Prostate gland (tissue), 2 donors: ENCODE results near the gene LIN28B. TPM values are rescaled to one million over a fixed set of nuclear protein-coding genes. Genes with fewer than 3 reads are reported as not detected.

Experiments used
- DNase-seq: peaks from one replicate; pipeline ENCODE4 v3.0.0-alpha.2; 2019; ENCODE audit warnings: low spot score
- H3K27ac ChIP-seq, 2 donors: fragments of 200-600 bp; sonication (generic); 2 replicates each; pipeline ENCODE4 v1.5.1; 2017 to 2019
- H3K27me3 ChIP-seq: fragments of 200-600 bp; sonication (generic); replicated peaks from 2 replicates; pipeline ENCODE4 v1.5.1; 2019; ENCODE audit not compliant: insufficient read depth
- H3K36me3 ChIP-seq, 2 donors: fragments of 200-600 bp; sonication (generic); 1 replicate in 1 of 2; 2 replicates in 1 of 2; pipeline versions ENCODE4 v1.5.1 to v1.8.1; 2017 to 2019
- H3K4me1 ChIP-seq: fragments of 200-600 bp; sonication (generic); replicated peaks from 2 replicates; pipeline ENCODE4 v1.5.1; 2019
- H3K4me3 ChIP-seq, 2 donors: fragments of 200-600 bp; sonication (generic); 2 replicates each; pipeline ENCODE4 v1.5.1; 2017 to 2019
- H3K9me3 ChIP-seq: fragments of 200-600 bp; sonication (generic); 2 replicates; pipeline ENCODE4 v1.5.1; 2017
- POLR2A ChIP-seq: fragments of 450-650 bp; IDR thresholded peaks from one replicate; pipeline ENCODE4 v1.6.1; 2016; ENCODE audit warnings: antibody characterized with exemption, mild to moderate bottlenecking
- POLR2AphosphoS5 ChIP-seq: sonication (generic); formaldehyde crosslinking; IDR thresholded peaks from one replicate; pipeline ENCODE4 v1.6.1; 2017; ENCODE audit warnings: antibody characterized with exemption
- WGBS: methylation state at CpG from one replicate; pipeline ENCODE4 v1.1.5; 2018; 5-methylcytosine and 5-hydroxymethylcytosine counted together
- intact Hi-C: fragments of 100-400 bp; cut with DNase I; formaldehyde crosslinking; loops from one replicate; pipeline ENCODE4 v1.14.2; 2022
- total RNA-seq, 2 donors: library from RNA; depleted of rRNA; stranded (reverse); fragments of >200 nt; gene quantifications; one replicate each; pipeline ENCODE4 v1.1.0, GENCODE V29; 2016
- TF ChIP-seq, protein P1 (sequence below), 4 experiments: fragments of 200-600 bp in 2 of 4; fragments of 450-650 bp in 2 of 4; sonication (generic) in 2 of 4; IDR thresholded peaks; 1 replicate in 3 of 4; 2 replicates in 1 of 4; pipeline ENCODE4 v1.5.1; 2016 to 2019; ENCODE audit warnings: antibody characterized with exemption in 4 of 4, mild to moderate bottlenecking in 2 of 4, moderate library complexity in 2 of 4

The LIN28B gene
- total RNA-seq, 2 donors from 2014 or later: 2.6 TPM; not detected in 1

DNA sequence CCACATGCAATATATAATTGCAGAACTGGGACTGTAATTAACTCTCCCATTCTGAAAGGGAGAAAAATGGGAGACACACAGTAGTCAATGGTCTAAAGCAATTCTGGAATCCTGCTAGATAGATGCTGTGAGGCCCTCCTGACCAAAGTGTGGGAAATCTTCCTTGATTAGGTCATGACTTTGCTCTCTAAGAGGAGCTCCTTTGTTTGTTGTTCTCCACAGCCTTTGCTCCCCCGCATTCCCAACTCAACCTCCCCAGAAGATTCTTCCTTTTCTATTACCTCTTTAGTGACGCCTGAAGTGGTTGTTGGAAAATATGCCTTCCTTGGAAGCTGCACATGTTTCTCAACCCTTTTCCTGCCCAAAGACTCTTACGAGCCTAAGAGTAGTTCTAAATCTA lies 28.8 kb upstream of the LIN28B start:
- H3K27me3 ChIP-seq: no peaks in the 10 kb centered on the region
- H3K9me3 ChIP-seq: no peaks in the 10 kb centered on the region
- H3K36me3 ChIP-seq: no peaks in the 10 kb centered on the region
- TF ChIP-seq POLR2AphosphoS5: no peak
- no peak for TF ChIP-seq POLR2A
- TF ChIP-seq, protein P1, sequence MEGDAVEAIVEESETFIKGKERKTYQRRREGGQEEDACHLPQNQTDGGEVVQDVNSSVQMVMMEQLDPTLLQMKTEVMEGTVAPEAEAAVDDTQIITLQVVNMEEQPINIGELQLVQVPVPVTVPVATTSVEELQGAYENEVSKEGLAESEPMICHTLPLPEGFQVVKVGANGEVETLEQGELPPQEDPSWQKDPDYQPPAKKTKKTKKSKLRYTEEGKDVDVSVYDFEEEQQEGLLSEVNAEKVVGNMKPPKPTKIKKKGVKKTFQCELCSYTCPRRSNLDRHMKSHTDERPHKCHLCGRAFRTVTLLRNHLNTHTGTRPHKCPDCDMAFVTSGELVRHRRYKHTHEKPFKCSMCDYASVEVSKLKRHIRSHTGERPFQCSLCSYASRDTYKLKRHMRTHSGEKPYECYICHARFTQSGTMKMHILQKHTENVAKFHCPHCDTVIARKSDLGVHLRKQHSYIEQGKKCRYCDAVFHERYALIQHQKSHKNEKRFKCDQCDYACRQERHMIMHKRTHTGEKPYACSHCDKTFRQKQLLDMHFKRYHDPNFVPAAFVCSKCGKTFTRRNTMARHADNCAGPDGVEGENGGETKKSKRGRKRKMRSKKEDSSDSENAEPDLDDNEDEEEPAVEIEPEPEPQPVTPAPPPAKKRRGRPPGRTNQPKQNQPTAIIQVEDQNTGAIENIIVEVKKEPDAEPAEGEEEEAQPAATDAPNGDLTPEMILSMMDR (IDR thresholded peaks at IDR 0.05): no peak
- intact Hi-C loops: no loop called here
- H3K4me3 ChIP-seq: no peak overlapping the region
- WGBS: 78% methylated on average over 3 of the region's 3 CpGs
- no peak for DNase-seq
- no peaks in the 10 kb centered on the region for H3K4me1 ChIP-seq
- H3K27ac ChIP-seq: no peak overlapping the region

- H3K9me3 ChIP-seq: no peaks in the 10 kb centered on the region
- H3K27ac ChIP-seq: no peak overlapping the region
- no peaks in the 10 kb centered on the region for H3K27me3 ChIP-seq
- WGBS: 96% methylated on average over 5 of the region's 5 CpGs
- TF ChIP-seq POLR2A (no peak), POLR2AphosphoS5 (no peak)
- TF ChIP-seq, protein P1 (IDR thresholded peaks at IDR 0.05): no peak
- intact Hi-C loops: no loop called here
- H3K36me3 ChIP-seq: no peaks in the 10 kb centered on the region
- no peak for DNase-seq
- no peaks in the 10 kb centered on the region for H3K4me1 ChIP-seq
- no peak overlapping the region for H3K4me3 ChIP-seq
Measured at GRCh38 chr6:104929353-104929752, 27.6 kb upstream of the LIN28B start.

GRCh38 chr6:104930939-104931338 lies 26.0 kb upstream of the LIN28B start:
- intact Hi-C loops: no loop called here
- Histone ChIP-seq H3K36me3 (no peaks in the 10 kb centered on the region), H3K4me1 (no peaks in the 10 kb centered on the region), H3K27ac (no peak overlapping the region), H3K27me3 (no peaks in the 10 kb centered on the region), H3K9me3 (no peaks in the 10 kb centered on the region), H3K4me3 (no peak overlapping the region)
- no peak for DNase-seq
- TF ChIP-seq, protein P1 (IDR thresholded peaks at IDR 0.05): no peak
- TF ChIP-seq POLR2AphosphoS5: no peak
- no peak for TF ChIP-seq POLR2A
- WGBS: 27% methylated on average over 2 of the region's 2 CpGs

DNA sequence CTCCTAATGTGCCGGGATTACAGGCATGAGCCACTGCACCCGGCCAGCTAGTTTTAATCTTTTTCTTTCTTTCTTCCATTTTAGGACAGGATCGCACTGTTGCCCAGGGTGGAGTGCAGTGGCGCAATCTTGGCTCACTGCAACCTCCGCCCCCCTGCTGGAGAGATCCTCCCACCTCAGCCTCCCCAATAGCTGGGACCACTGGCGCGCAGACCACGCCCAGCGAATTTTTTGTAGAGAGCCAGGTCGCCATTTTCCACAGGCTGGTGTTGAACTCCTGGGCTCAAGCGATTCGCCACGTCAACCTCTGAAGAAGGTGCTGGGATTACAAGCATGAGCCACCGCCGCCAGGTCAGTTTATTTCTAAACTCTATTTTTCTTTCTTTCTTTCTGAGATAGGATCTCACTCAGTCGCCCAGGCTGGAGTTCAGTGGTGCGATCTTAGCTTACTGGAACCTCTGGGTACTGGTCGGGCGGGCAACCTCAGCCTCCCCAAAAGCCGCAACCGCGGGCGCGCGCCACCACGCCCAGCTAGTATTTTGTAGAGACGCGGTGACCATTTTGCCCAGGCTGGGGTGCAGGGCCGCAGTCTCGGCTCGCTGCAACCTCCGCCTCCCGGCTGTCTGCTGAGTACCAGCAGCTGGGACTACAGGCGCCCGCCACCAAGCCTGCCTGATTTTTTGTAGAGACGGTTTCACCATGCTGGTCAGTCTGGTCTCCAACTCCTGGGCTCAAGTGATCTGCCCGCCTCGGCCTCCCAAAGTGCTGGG lies 20.0 kb upstream of the LIN28B start:
- no peak overlapping the region for H3K27ac ChIP-seq
- TF ChIP-seq, protein P1 (IDR thresholded peaks at IDR 0.05): no peak
- TF ChIP-seq POLR2A (no peak), POLR2AphosphoS5 (no peak)
- H3K36me3 ChIP-seq: no peaks in the 10 kb centered on the region
- H3K4me1 ChIP-seq: no peaks in the 10 kb centered on the region
- no peak for DNase-seq
- H3K4me3 ChIP-seq: no peak overlapping the region
- no peaks in the 10 kb centered on the region for H3K9me3 ChIP-seq
- intact Hi-C loops: no loop called here
- WGBS: 96% methylated on average over 38 of the region's 38 CpGs
- peaks cover 4% of the 10 kb centered on the region for H3K27me3 ChIP-seq

GRCh38 chr6:104940238-104940892 lies 16.5 kb upstream of the LIN28B start:
- Histone ChIP-seq H3K36me3 (no peaks in the 10 kb centered on the region), H3K9me3 (no peaks in the 10 kb centered on the region), H3K27me3 (peaks cover 4% of the 10 kb centered on the region), H3K4me1 (no peaks in the 10 kb centered on the region), H3K27ac (no peak overlapping the region), H3K4me3 (peak overlapping the region in 1 of 2 donors; percentile 21)
- 18% methylated on average over 31 of the region's 88 CpGs for WGBS
- DNase-seq: no peak
- intact Hi-C loops: no loop called here
- TF ChIP-seq POLR2AphosphoS5 (no peak), POLR2A (no peak)
- TF ChIP-seq, protein P1 (IDR thresholded peaks at IDR 0.05): no peak
